HUES6 (cell line): ENCODE data around the gene TMEFF1.

Source experiments
- H3K27ac ChIP-seq: 2 replicates; pipeline ENCODE4 v1.7.0; 2013; ENCODE audit warnings: low read depth, mild to moderate bottlenecking, low read length, inconsistent platforms
- H3K27me3 ChIP-seq: 2 replicates; pipeline ENCODE4 v1.6.1; 2013; ENCODE audit warnings: low read length; ENCODE audit not compliant: control insufficient read depth, insufficient read depth
- H3K36me3 ChIP-seq: 2 replicates; pipeline ENCODE4 v1.6.1; 2013; ENCODE audit warnings: low read length; ENCODE audit not compliant: control insufficient read depth, insufficient read depth
- H3K4me1 ChIP-seq: 2 replicates; pipeline ENCODE4 v1.6.1; 2013; ENCODE audit warnings: low read length; ENCODE audit not compliant: control insufficient read depth, insufficient read depth
- H3K4me3 ChIP-seq: 2 replicates; pipeline ENCODE4 v1.5.1; 2013; ENCODE audit warnings: low read depth, low read length
- H3K9ac ChIP-seq: one replicate; pipeline ENCODE4 v1.6.1; 2013; ENCODE audit warnings: mild to moderate bottlenecking, low read length
- H3K9me3 ChIP-seq: 2 replicates; pipeline ENCODE4 v1.6.1; 2013; ENCODE audit warnings: low read depth, low read length; ENCODE audit not compliant: control insufficient read depth, insufficient read depth

TMEFF1 gene

DNA sequence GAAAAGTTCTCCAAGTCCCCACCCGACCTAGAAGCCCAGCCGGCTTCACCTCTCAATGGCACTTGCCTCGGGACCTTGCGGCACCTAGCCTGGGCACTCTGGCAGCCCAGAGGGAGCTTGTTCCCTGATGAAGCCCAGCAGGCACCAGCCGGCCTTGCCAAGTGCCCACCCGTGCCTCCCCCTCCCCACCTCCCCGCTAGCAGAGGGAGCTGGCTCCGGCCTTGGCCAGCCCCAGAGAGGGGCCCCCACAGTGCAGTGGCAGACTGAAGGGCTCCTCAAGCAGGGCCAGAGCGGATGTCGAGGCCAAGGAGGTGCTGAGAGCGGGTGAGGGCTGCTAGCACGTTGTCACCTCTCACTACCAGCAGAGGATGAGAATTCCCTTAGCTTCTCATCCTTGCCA is 67.4 kb downstream of the TMEFF1 start:
- peaks cover 66% of the 10 kb centered on the region for H3K36me3 ChIP-seq

GRCh38 chr9:100549048-100549447 is 76.1 kb downstream of the TMEFF1 start:
- Histone ChIP-seq H3K9me3 (peaks cover 15% of the 10 kb centered on the region), H3K36me3 (peaks cover 95% of the 10 kb centered on the region), H3K27ac (no peak overlapping the region), H3K4me3 (no peak overlapping the region), H3K4me1 (no peaks in the 10 kb centered on the region), H3K27me3 (no peaks in the 10 kb centered on the region), H3K9ac (no peak overlapping the region)

More for the DNA sequence above, 67.4 kb downstream of the TMEFF1 start:
- Histone ChIP-seq H3K27me3 (no peaks in the 10 kb centered on the region), H3K4me1 (no peaks in the 10 kb centered on the region), H3K9ac (no peak overlapping the region), H3K4me3 (no peak overlapping the region), H3K9me3 (peaks cover 27% of the 10 kb centered on the region), H3K27ac (no peak overlapping the region)

DNA sequence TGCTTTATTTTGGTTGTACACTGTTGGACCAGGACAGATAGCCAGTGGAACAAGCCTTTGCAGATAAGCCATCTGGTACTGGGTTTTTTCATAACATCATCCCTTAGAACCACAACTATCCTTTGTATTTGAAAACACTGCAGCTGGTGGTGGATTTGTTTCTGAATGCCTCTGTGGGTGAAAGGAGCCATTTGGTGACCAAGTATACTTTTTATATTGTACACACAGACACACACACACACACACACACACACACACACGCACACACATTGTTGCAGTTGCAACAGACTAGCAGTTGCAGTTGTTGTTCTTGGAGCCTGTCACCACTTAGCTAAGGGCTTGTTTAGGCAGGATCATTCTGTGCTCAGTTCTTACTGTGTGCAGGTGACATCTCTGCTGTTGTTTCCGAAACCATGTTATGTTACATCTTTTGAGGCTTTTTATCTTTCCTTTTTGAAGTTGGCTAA is 82.0 kb downstream of the TMEFF1 start:
- Histone ChIP-seq H3K36me3 (peaks cover 76% of the 10 kb centered on the region), H3K9me3 (no peaks in the 10 kb centered on the region), H3K27me3 (no peaks in the 10 kb centered on the region), H3K4me1 (no peaks in the 10 kb centered on the region), H3K27ac (no peak overlapping the region), H3K4me3 (no peak overlapping the region), H3K9ac (no peak overlapping the region)

- Histone ChIP-seq H3K36me3 (peaks cover 71% of the 10 kb centered on the region), H3K27me3 (no peaks in the 10 kb centered on the region), H3K9ac (no peak overlapping the region), H3K9me3 (no peaks in the 10 kb centered on the region), H3K4me3 (no peak overlapping the region), H3K4me1 (no peaks in the 10 kb centered on the region), H3K27ac (no peak overlapping the region)
These were observed 82.5 kb downstream of the TMEFF1 start for GRCh38 chr9:100555471-100555870.

DNA sequence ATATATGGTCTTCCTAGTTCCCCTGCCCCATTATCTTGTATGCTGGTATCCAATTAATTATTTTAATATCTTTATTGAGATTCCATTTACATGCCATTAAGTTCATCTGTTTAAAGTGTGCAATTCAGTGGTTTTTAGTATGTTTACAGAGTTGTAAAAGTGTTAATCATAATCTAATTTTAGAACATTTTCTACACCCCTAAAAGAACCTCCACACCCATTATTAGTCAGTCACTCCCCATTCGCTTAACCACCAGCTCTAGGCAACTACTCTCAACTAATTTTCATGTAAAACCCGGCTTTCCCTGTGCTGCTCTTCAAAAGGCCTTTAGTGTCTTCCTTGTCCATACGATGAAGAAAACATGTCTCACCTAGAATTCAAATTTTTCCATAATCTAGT is 84.1 kb downstream of the TMEFF1 start:
- H3K9ac ChIP-seq = no peak overlapping the region
- peaks cover 68% of the 10 kb centered on the region for H3K36me3 ChIP-seq
- H3K27me3 ChIP-seq = no peaks in the 10 kb centered on the region
- H3K4me3 ChIP-seq = no peak overlapping the region
- no peak overlapping the region for H3K27ac ChIP-seq
- H3K9me3 ChIP-seq = no peaks in the 10 kb centered on the region
- no peaks in the 10 kb centered on the region for H3K4me1 ChIP-seq

GRCh38 chr9:100561256-100561655 is 88.3 kb downstream of the TMEFF1 start:
- H3K9me3 ChIP-seq = no peaks in the 10 kb centered on the region
- H3K36me3 ChIP-seq = peaks cover 55% of the 10 kb centered on the region
- no peaks in the 10 kb centered on the region for H3K27me3 ChIP-seq
- H3K9ac ChIP-seq = no peak overlapping the region
- H3K4me1 ChIP-seq = no peaks in the 10 kb centered on the region; the same call in 1 of the 2 replicates
- no peak overlapping the region for H3K4me3 ChIP-seq
- no peak overlapping the region for H3K27ac ChIP-seq

GRCh38 chr9:100567856-100568255 is 94.9 kb downstream of the TMEFF1 start:
- Histone ChIP-seq H3K9me3 (no peaks in the 10 kb centered on the region; the same call in 1 of the 2 replicates), H3K27ac (no peak overlapping the region), H3K4me3 (no peak overlapping the region), H3K9ac (no peak overlapping the region), H3K4me1 (no peaks in the 10 kb centered on the region; the same call in 1 of the 2 replicates), H3K27me3 (no peaks in the 10 kb centered on the region), H3K36me3 (peaks cover 63% of the 10 kb centered on the region)

DNA sequence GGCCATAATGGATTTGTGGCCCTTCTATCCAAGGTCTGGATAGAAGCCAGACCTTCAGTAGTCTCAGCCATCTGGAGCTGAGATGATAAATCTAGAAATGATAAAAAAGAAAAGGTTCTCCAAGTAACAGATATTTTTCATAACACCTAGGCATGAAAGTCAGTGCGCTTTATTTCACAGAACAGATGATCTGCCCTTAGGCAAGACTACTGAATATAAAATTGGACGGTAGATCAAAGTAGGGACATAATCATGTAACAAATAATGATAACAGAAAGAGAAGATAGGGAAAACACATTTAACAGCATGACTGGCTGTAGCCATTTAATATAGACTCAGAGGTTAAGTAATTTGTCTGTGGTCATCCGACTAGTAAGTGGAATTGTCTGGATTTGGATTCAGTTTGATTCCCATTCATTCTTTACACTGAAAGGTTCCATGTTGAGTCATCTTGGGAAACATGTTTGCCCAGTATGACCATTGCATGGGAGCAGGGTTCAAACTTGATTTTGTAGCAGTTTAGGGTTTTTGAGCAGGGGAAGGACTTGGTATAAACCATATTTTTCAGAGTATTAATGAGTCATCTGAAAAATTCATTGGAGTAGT is 100.8 kb downstream of the TMEFF1 start:
- no peak overlapping the region for H3K9ac ChIP-seq
- peaks cover 73% of the 10 kb centered on the region for H3K36me3 ChIP-seq
- H3K27me3 ChIP-seq = no peaks in the 10 kb centered on the region
- no peak overlapping the region for H3K27ac ChIP-seq
- no peak overlapping the region for H3K4me3 ChIP-seq
- no peaks in the 10 kb centered on the region; the same call in 1 of the 2 replicates for H3K9me3 ChIP-seq
- H3K4me1 ChIP-seq = no peaks in the 10 kb centered on the region

- Histone ChIP-seq H3K27me3 (no peaks in the 10 kb centered on the region), H3K4me3 (no peak overlapping the region), H3K36me3 (peaks cover 66% of the 10 kb centered on the region), H3K9me3 (no peaks in the 10 kb centered on the region), H3K9ac (no peak overlapping the region), H3K4me1 (no peaks in the 10 kb centered on the region), H3K27ac (no peak overlapping the region)
These were observed 102.1 kb downstream of the TMEFF1 start for GRCh38 chr9:100575006-100575405.

DNA sequence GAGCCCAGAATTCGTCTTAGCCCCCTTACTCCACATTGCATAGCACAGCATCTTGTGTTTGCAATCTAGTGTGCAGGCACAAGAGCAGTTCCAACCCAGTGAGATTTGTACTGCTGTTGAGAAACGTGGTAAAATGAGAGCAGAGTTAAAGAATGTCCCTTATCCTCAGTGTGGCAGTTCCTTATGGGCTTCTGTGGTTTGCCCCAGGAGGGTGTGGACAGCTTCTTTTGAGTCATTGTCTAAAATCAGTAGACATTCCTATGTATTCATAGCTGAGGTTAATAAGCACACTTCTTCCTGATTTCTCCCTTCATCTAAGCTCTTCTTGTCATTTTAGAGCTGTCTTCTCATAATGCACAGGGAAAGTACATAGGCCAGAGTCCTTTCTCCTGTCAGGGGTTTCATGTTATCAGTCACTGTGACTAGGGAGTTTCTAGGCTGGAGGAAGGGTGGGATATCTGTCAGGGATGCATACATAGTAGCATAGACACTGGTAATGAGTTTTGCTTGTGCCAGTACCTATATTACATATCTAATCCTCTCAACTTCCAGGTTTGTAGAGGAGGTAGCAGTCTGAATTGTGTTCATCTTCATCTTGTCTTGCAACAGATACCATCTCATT is 102.9 kb downstream of the TMEFF1 start:
- Histone ChIP-seq H3K4me1 (no peaks in the 10 kb centered on the region), H3K9me3 (no peaks in the 10 kb centered on the region), H3K9ac (no peak overlapping the region), H3K36me3 (peaks cover 68% of the 10 kb centered on the region), H3K27me3 (no peaks in the 10 kb centered on the region), H3K4me3 (no peak overlapping the region), H3K27ac (no peak overlapping the region)

GRCh38 chr9:100577776-100578448 is 105.0 kb downstream of the TMEFF1 start, which contains the start of gene CAVIN4:
Gene CAVIN4 (plus strand): TSS chr9:100578079. CDS start chr9:100578144, 65 bp downstream.
- Histone ChIP-seq H3K9me3 (no peaks in the 10 kb centered on the region), H3K9ac (no peak within 1 kb of the TSS), H3K4me3 (no peak within 1 kb of the TSS), H3K4me1 (no peaks in the 10 kb centered on the region), H3K27me3 (no peaks in the 10 kb centered on the region), H3K36me3 (peaks cover 63% of the 10 kb centered on the region), H3K27ac (no peak within 1 kb of the TSS)
